Gastrocnemius medialis (tissue), 4 donors: ENCODE measurements around the gene CTXN1. TPM values are rescaled to one million over a fixed set of nuclear protein-coding genes. Genes with fewer than 3 reads are reported as not detected.
A peak's percentile ranks its signal among the peaks of the same experiment; 100 is the strongest.

ENCODE experiments used
- ATAC-seq, 2 donors: fragments of 150-250 bp; one replicate each; pipeline ENCODE4 v1.9.1; 2016
- DNase-seq, 2 donors: peaks; one replicate each; pipeline ENCODE4 v3.0.0-alpha.2; 2019
- H3K27ac ChIP-seq, 4 donors: fragments of 200-600 bp; sonication (generic); 1 replicate in 1 of 4; 2 replicates in 3 of 4; pipeline ENCODE4 v1.5.1; 2016 to 2018; ENCODE audit warnings: mild to moderate bottlenecking in 2 of 4, moderate library complexity in 1 of 4
- H3K27me3 ChIP-seq, 3 donors: fragments of 200-600 bp; sonication (generic) in 2 of 3; 1 replicate in 1 of 3; 2 replicates in 2 of 3; pipeline versions ENCODE4 v1.5.1 to v1.6.0; 2016 to 2019; ENCODE audit warnings: mild to moderate bottlenecking in 1 of 3, moderate library complexity in 1 of 3
- H3K36me3 ChIP-seq, 2 donors: fragments of 200-600 bp; sonication (generic) in 1 of 2; one replicate each; pipeline ENCODE4 v1.5.1; 2017 to 2018
- H3K4me1 ChIP-seq, 2 donors: fragments of 200-600 bp; sonication (generic) in 1 of 2; one replicate each; pipeline ENCODE4 v1.5.1; 2016 to 2017; ENCODE audit warnings: mild to moderate bottlenecking in 2 of 2
- H3K4me3 ChIP-seq, 4 donors: fragments of 200-600 bp; sonication (generic) in 3 of 4; 1 replicate in 1 of 4; 2 replicates in 3 of 4; pipeline ENCODE4 v1.5.1; 2016 to 2019; ENCODE audit warnings: mild to moderate bottlenecking in 2 of 4
- H3K9me3 ChIP-seq, 3 donors: fragments of 200-600 bp; sonication (generic) in 2 of 3; 1 replicate in 1 of 3; 2 replicates in 2 of 3; pipeline ENCODE4 v1.5.1; 2016 to 2019
- CTCF ChIP-seq, 5 experiments: fragments of 450-650 bp in 3 of 5; fragments of 200-600 bp in 2 of 5; sonication (generic) in 2 of 5; IDR thresholded peaks in 4 of 5; conservative IDR thresholded peaks in 1 of 5; 1 replicate in 4 of 5; 2 replicates in 1 of 5; pipeline ENCODE4 v1.5.1; 2016 to 2019; ENCODE audit warnings: antibody characterized with exemption in 5 of 5, mild to moderate bottlenecking in 3 of 5, moderate library complexity in 3 of 5
- POLR2A ChIP-seq, 2 donors: fragments of 450-650 bp; IDR thresholded peaks; one replicate each; pipeline ENCODE4 v1.6.1; 2017; ENCODE audit warnings: antibody characterized with exemption in 2 of 2, mild to moderate bottlenecking in 2 of 2, moderate library complexity in 2 of 2
- in situ Hi-C, 4 donors: fragments of 200-750 bp; cut with MboI; loops; one replicate each; pipeline versions ENCODE4 v1.15.0 to v1.8.0; 2017; ENCODE audit warnings: low sequenced_read_pairs in 4 of 4
- intact Hi-C: fragments of 100-400 bp; cut with DNase I; formaldehyde crosslinking; loops from one replicate; pipeline ENCODE4 v1.15.1; 2023; ENCODE audit warnings: low total_unique reads
- total RNA-seq, 4 donors: library from RNA; depleted of rRNA; stranded (reverse); fragments of >200 nt; gene quantifications; one replicate each; pipeline versions ENCODE4 v1.1.0 to v1.2.3, GENCODE V29; 2016

Gene CTXN1
- total RNA-seq, 4 donors from 2014 or later: not detected

GRCh38 chr19:7965921-7966665 lies 40.2 kb upstream of the CTXN1 start:
- intact Hi-C loops (no loop called here), in situ Hi-C loops (no loop called here)
- H3K9me3 ChIP-seq: no peaks in the 10 kb centered on the region
- peak overlapping the region in 1 of 4 donors; percentile 20 for H3K27ac ChIP-seq
- DNase-seq (no peak), ATAC-seq (no peak)
- TF ChIP-seq POLR2A (IDR thresholded peaks at IDR 0.05) (no peak), CTCF (IDR thresholded peaks at IDR 0.05 in 4 of 5, conservative IDR thresholded peaks at IDR 0.05 in 1 of 5) (no peak)
- H3K27me3 ChIP-seq: no peaks in the 10 kb centered on the region
- H3K4me3 ChIP-seq: no peak overlapping the region
- no peaks in the 10 kb centered on the region for H3K4me1 ChIP-seq
- H3K36me3 ChIP-seq: peaks cover 0 to 48% of the 10 kb centered on the region in 2 donors

- H3K4me3 ChIP-seq: no peak overlapping the region
- no peaks in the 10 kb centered on the region for H3K27me3 ChIP-seq
- no peak for TF ChIP-seq POLR2A (IDR thresholded peaks at IDR 0.05)
- no peak for TF ChIP-seq CTCF (IDR thresholded peaks at IDR 0.05 in 4 of 5, conservative IDR thresholded peaks at IDR 0.05 in 1 of 5)
- intact Hi-C loops: no loop called here
- no peaks in the 10 kb centered on the region for H3K4me1 ChIP-seq
- DNase-seq (no peak), ATAC-seq (no peak)
- in situ Hi-C loops: no loop called here
- H3K36me3 ChIP-seq: peaks cover 0 to 56% of the 10 kb centered on the region in 2 donors
- peak overlapping the region in 1 of 4 donors; percentile 20 for H3K27ac ChIP-seq
- no peaks in the 10 kb centered on the region for H3K9me3 ChIP-seq
Observed at GRCh38 chr19:7965259-7965841, 39.4 kb upstream of the CTXN1 start.

GRCh38 chr19:7963566-7963965 lies 37.6 kb upstream of the CTXN1 start:
- Histone ChIP-seq H3K4me3 (no peak overlapping the region), H3K4me1 (no peaks in the 10 kb centered on the region), H3K27ac (no peak overlapping the region), H3K27me3 (no peaks in the 10 kb centered on the region), H3K9me3 (no peaks in the 10 kb centered on the region), H3K36me3 (peaks cover 0 to 58% of the 10 kb centered on the region in 2 donors)
- ATAC-seq (no peak), DNase-seq (no peak)
- intact Hi-C loops (no loop called here), in situ Hi-C loops (no loop called here)
- TF ChIP-seq CTCF (IDR thresholded peaks at IDR 0.05 in 4 of 5, conservative IDR thresholded peaks at IDR 0.05 in 1 of 5) (no peak), POLR2A (IDR thresholded peaks at IDR 0.05) (no peak)

- Histone ChIP-seq H3K27me3 (no peaks in the 10 kb centered on the region), H3K4me1 (no peaks in the 10 kb centered on the region), H3K27ac (no peak overlapping the region), H3K36me3 (peaks cover 0 to 57% of the 10 kb centered on the region in 2 donors), H3K9me3 (no peaks in the 10 kb centered on the region), H3K4me3 (no peak overlapping the region)
- no peak for DNase-seq
- TF ChIP-seq CTCF (IDR thresholded peaks at IDR 0.05 in 4 of 5, conservative IDR thresholded peaks at IDR 0.05 in 1 of 5) (no peak), POLR2A (IDR thresholded peaks at IDR 0.05) (no peak)
- ATAC-seq: no peak
- intact Hi-C loops (no loop called here), in situ Hi-C loops (no loop called here)
Observed at GRCh38 chr19:7962644-7963268, 36.8 kb upstream of the CTXN1 start.
